Measurements from ENCODE around the gene PNLIPRP2.

GRCh38 chr10:116620423-116621400 is at the start of gene PNLIPRP2:
- TF ChIP-seq ARNTL (CRISPR knock-in tag; IDR thresholded peaks at IDR 0.05; ENCODE audit: borderline replicate concordance, low read depth): no peak
- TF ChIP-seq ZFP3 (CRISPR knock-in tag; IDR thresholded peaks at IDR 0.05): no peak
- TF ChIP-seq RARB (CRISPR knock-in tag; IDR thresholded peaks at IDR 0.05): no peak
- TF ChIP-seq ZC3H10 (CRISPR knock-in tag; IDR thresholded peaks at IDR 0.05): no peak
- TF ChIP-seq SNAI2 (CRISPR knock-in tag; IDR thresholded peaks at IDR 0.05): no peak
- TF ChIP-seq POU6F1 (CRISPR knock-in tag; IDR thresholded peaks at IDR 0.05; ENCODE audit: borderline replicate concordance, low read depth): no peak

All from SK-N-SH treated with all-trans-retinoic acid at 6 μM for 48 hours (cell line).